Neuronal stem cell (in vitro differentiated cells): Measurements from ENCODE around the gene FAR1.

Experiments
- DNase-seq: peaks from one replicate; pipeline ENCODE4 v3.0.0-alpha.2; 2013; ENCODE audit warnings: low spot score
- H2AFZ ChIP-seq: one replicate; pipeline ENCODE4 v1.6.1; 2013; ENCODE audit warnings: mild to moderate bottlenecking, low read length, inconsistent platforms
- H2AK5ac ChIP-seq: 2 replicates; pipeline ENCODE4 v1.6.1; 2013; ENCODE audit warnings: low read depth, mild to moderate bottlenecking, inconsistent platforms, low read length, moderate library complexity, mixed read lengths
- H2BK120ac ChIP-seq: 2 replicates; pipeline ENCODE4 v1.6.1; 2013; ENCODE audit warnings: low read depth, mild to moderate bottlenecking, inconsistent platforms, low read length, moderate library complexity, mixed read lengths
- H2BK12ac ChIP-seq: one replicate; pipeline ENCODE4 v1.6.1; 2013; ENCODE audit warnings: low read length, inconsistent platforms
- H2BK15ac ChIP-seq: 2 replicates; pipeline ENCODE4 v1.6.1; 2013; ENCODE audit warnings: mild to moderate bottlenecking, low read length, inconsistent platforms, mixed read lengths
- H2BK5ac ChIP-seq: one replicate; pipeline ENCODE4 v1.6.1; 2013; ENCODE audit warnings: inconsistent platforms, mild to moderate bottlenecking, low read length, moderate library complexity
- H3K14ac ChIP-seq: one replicate; pipeline ENCODE4 v1.6.1; 2013; ENCODE audit warnings: low read length, inconsistent platforms
- H3K18ac ChIP-seq: 2 replicates; pipeline ENCODE4 v1.6.1; 2013; ENCODE audit warnings: low read length, inconsistent platforms
- H3K23ac ChIP-seq: 2 replicates; pipeline ENCODE4 v1.6.1; 2013; ENCODE audit warnings: low read depth, mild to moderate bottlenecking, mixed read lengths, low read length, inconsistent platforms; ENCODE audit not compliant: poor library complexity
- H3K27ac ChIP-seq: replicated peaks from 3 replicates; pipeline ENCODE4 v1.5.1; 2013; ENCODE audit warnings: low read length, inconsistent platforms
- H3K27me3 ChIP-seq, 3 experiments: 2 replicates each; pipeline ENCODE4 v1.6.1; 2013; ENCODE audit warnings: low read length in 3 of 3, mild to moderate bottlenecking in 2 of 3, inconsistent platforms in 1 of 3, low read depth in 1 of 3, mixed read lengths in 1 of 3, moderate library complexity in 1 of 3; ENCODE audit not compliant: control insufficient read depth in 3 of 3, insufficient read depth in 3 of 3
- H3K36me3 ChIP-seq, 2 donors: replicated peaks in 1 of 2; 2 replicates each; pipeline ENCODE4 v1.6.1; 2013; ENCODE audit warnings: low read length in 2 of 2; ENCODE audit not compliant: control insufficient read depth in 2 of 2, insufficient read depth in 2 of 2
- H3K4ac ChIP-seq: 2 replicates; pipeline ENCODE4 v1.6.1; 2013; ENCODE audit warnings: inconsistent platforms, mild to moderate bottlenecking, low read length, moderate library complexity
- H3K4me1 ChIP-seq, 2 donors: 1 replicate in 1 of 2; 2 replicates in 1 of 2; pipeline ENCODE4 v1.6.1; 2013; ENCODE audit warnings: low read length in 2 of 2, low read depth in 1 of 2; ENCODE audit not compliant: control insufficient read depth in 2 of 2, insufficient read depth in 1 of 2
- H3K4me2 ChIP-seq: one replicate; pipeline ENCODE4 v1.6.1; 2013; ENCODE audit warnings: mild to moderate bottlenecking, low read length, inconsistent platforms; ENCODE audit not compliant: insufficient read depth, poor library complexity, severe bottlenecking
- H3K4me3 ChIP-seq, 2 donors: 2 replicates each; pipeline ENCODE4 v1.5.1; 2013; ENCODE audit warnings: low read length in 2 of 2, mild to moderate bottlenecking in 2 of 2, inconsistent platforms in 1 of 2, moderate library complexity in 1 of 2
- H3K79me1 ChIP-seq: one replicate; pipeline ENCODE4 v1.6.1; 2013; ENCODE audit warnings: low read depth, mild to moderate bottlenecking, inconsistent platforms, low read length, moderate library complexity
- H3K9ac ChIP-seq: one replicate; pipeline ENCODE4 v1.6.1; 2013; ENCODE audit warnings: mild to moderate bottlenecking, low read depth, low read length, inconsistent platforms; ENCODE audit not compliant: poor library complexity
- H3K9me3 ChIP-seq, 2 donors: replicated peaks in 1 of 2; 2 replicates each; pipeline versions ENCODE3 to v1.6.1; 2013; ENCODE audit warnings: low read length in 2 of 2, mild to moderate bottlenecking in 2 of 2, inconsistent platforms in 1 of 2, low read depth in 1 of 2, mixed read lengths in 1 of 2, moderate library complexity in 1 of 2; ENCODE audit not compliant: control insufficient read depth in 2 of 2, insufficient read depth in 1 of 2
- H4K8ac ChIP-seq: one replicate; pipeline ENCODE4 v1.6.1; 2013; ENCODE audit warnings: low read depth, mild to moderate bottlenecking, inconsistent platforms, low read length, moderate library complexity
- H4K91ac ChIP-seq: one replicate; pipeline ENCODE4 v1.6.1; 2013; ENCODE audit warnings: low read length, low read depth, mild to moderate bottlenecking, inconsistent platforms; ENCODE audit not compliant: poor library complexity
- WGBS, 2 donors: extraction: QIAGEN DNeasy Blood & Tissue Kit; methylation state at CpG; one replicate each; pipeline ENCODE4 v1.1.7; 2013; ENCODE audit warnings: missing lambda C conversion rate in 2 of 2, mixed read lengths in 1 of 2; ENCODE audit not compliant: insufficient read length in 2 of 2, insufficient replicate concordance in 1 of 2; ENCODE audit errors: extremely low coverage in 2 of 2; 5-methylcytosine and 5-hydroxymethylcytosine counted together

The FAR1 gene

DNA sequence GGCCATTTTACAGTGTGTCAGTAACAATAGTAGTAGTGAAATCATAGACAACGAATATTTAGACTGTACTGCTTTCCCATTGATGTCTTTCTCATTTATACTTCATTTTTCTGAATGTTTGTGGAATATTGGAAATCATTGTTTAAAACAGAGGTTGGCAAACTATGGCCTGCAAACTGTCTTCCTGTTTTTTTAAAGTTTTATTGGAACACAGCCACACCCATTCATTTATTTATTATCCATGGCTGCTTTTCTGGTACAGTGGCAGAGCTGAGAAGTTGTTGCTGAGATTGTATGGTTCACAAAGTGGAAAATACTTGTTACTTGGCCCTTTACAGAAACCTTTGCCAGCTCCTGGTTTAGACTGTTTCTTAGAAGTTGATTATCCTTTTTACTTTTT lies 13.7 kb downstream of the FAR1 start:
- no peak overlapping the region for H2BK12ac ChIP-seq
- no peak overlapping the region for H2AFZ ChIP-seq
- H2AK5ac ChIP-seq: no peak overlapping the region
- no peak overlapping the region for H2BK120ac ChIP-seq
- no peak overlapping the region for H2BK15ac ChIP-seq
- no peak overlapping the region for H3K23ac ChIP-seq
- DNase-seq: no peak
- no peak overlapping the region for H2BK5ac ChIP-seq
- H3K4ac ChIP-seq: no peak overlapping the region
- no CpG with 5 or more reads among the region's 1 CpG for WGBS, 2 donors
- H3K27me3 ChIP-seq: no peaks in the 10 kb centered on the region
- no peak overlapping the region for H4K91ac ChIP-seq
- H3K79me1 ChIP-seq: peaks cover 2% of the 10 kb centered on the region
- no peak overlapping the region for H4K8ac ChIP-seq
- peaks cover 0 to 3% of the 10 kb centered on the region in 2 donors for H3K9me3 ChIP-seq
- H3K14ac ChIP-seq: no peak overlapping the region
- H3K4me1 ChIP-seq: peaks cover 0 to 6% of the 10 kb centered on the region in 2 donors
- no peak overlapping the region for H3K4me2 ChIP-seq
- H3K27ac ChIP-seq: no peak overlapping the region
- no peak overlapping the region for H3K9ac ChIP-seq
- no peak overlapping the region for H3K18ac ChIP-seq
- H3K36me3 ChIP-seq: peaks cover under 1 to 3% of the 10 kb centered on the region in 2 donors
- H3K4me3 ChIP-seq: no peak overlapping the region

DNA sequence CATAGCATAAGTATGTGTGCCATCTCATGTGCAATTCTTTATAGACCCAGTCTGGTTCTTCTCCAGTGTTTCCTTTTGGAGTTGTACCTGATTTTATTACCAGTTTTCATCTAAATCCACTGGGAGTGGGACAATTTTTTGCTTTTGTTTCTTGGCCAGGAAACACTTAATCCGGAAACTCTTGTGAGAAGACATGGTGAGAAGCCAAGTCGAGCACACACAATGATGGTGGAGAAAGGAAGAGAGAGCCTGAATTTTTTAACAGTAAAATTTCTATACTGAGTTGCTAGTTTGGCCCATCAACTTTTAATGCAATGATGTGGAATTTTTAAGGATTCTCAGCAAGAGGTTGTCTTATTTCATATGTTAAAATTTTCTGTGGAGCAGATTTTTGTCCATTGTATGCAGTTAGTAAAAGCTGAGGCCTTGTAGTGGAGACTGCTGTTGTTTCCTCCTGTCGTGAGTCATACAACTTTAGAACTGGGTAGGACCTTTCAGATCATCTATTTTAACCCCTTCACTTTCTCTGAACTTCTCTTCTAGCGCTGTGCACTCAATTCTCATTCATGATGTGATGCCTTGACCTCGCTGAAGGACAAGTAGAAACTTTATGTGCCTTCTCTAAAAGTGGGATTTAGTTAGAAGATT lies 17.1 kb downstream of the FAR1 start:
- H2BK15ac ChIP-seq: no peak overlapping the region
- no peak overlapping the region for H4K91ac ChIP-seq
- H3K4me3 ChIP-seq: no peak overlapping the region
- no peak overlapping the region for H3K18ac ChIP-seq
- no peak overlapping the region for H3K4ac ChIP-seq
- H2BK12ac ChIP-seq: no peak overlapping the region
- H2BK5ac ChIP-seq: no peak overlapping the region
- H3K9ac ChIP-seq: no peak overlapping the region
- H3K79me1 ChIP-seq: no peaks in the 10 kb centered on the region
- H3K27ac ChIP-seq: no peak overlapping the region
- no peak overlapping the region for H3K4me2 ChIP-seq
- H3K27me3 ChIP-seq: no peaks in the 10 kb centered on the region
- peaks cover 0 to 6% of the 10 kb centered on the region in 2 donors for H3K4me1 ChIP-seq
- no peak overlapping the region for H3K23ac ChIP-seq
- no peak overlapping the region for H2AK5ac ChIP-seq
- H3K9me3 ChIP-seq: no peaks in the 10 kb centered on the region
- H2AFZ ChIP-seq: no peak overlapping the region
- WGBS, 2 donors: no CpG with 5 or more reads among the region's 5 CpGs
- no peak overlapping the region for H2BK120ac ChIP-seq
- DNase-seq: no peak
- H3K36me3 ChIP-seq: peaks cover 2 to 3% of the 10 kb centered on the region in 2 donors
- H3K14ac ChIP-seq: no peak overlapping the region
- H4K8ac ChIP-seq: no peak overlapping the region

GRCh38 chr11:13686776-13687175 lies 18.3 kb downstream of the FAR1 start:
- Histone ChIP-seq H2BK12ac (no peak overlapping the region), H2AK5ac (no peak overlapping the region), H3K4me2 (no peak overlapping the region), H2BK120ac (no peak overlapping the region), H3K14ac (no peak overlapping the region), H3K9ac (no peak overlapping the region), H3K27me3 (no peaks in the 10 kb centered on the region), H3K4ac (no peak overlapping the region), H2BK15ac (no peak overlapping the region), H3K9me3 (peaks cover 0 to 4% of the 10 kb centered on the region in 2 donors), H2AFZ (no peak overlapping the region), H3K4me3 (no peak overlapping the region), H4K8ac (no peak overlapping the region), H3K79me1 (no peaks in the 10 kb centered on the region), H3K4me1 (peaks cover 0 to 6% of the 10 kb centered on the region in 2 donors), H4K91ac (no peak overlapping the region), H3K36me3 (peaks cover 2 to 7% of the 10 kb centered on the region in 2 donors), H2BK5ac (no peak overlapping the region), H3K18ac (no peak overlapping the region), H3K27ac (no peak overlapping the region), H3K23ac (no peak overlapping the region)
- no peak for DNase-seq
- no CpG with 5 or more reads among the region's 1 CpG for WGBS, 2 donors

DNA sequence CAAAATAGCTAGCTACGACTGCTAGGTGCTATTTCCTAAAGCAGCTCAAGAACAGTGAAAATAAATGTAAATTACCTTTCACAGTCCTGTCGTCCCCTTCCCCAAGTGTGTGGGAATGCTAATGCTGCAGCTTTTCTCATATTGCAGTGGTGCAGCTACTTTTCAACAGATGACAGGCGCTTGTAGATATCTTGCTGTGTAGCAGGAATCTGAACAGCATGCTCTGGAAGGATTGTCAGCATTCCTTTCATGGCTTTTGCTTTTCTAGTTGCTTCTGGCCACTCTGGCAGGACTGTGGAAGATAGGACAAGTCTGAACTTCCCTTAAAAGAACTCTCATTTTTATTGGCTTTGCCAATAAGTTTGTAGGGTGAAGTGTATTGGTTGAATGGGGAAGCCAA lies 18.8 kb downstream of the FAR1 start:
- Histone ChIP-seq H3K4me1 (peaks cover 0 to 6% of the 10 kb centered on the region in 2 donors), H3K4me2 (no peak overlapping the region), H3K27ac (no peak overlapping the region), H4K91ac (no peak overlapping the region), H3K4ac (no peak overlapping the region), H2BK120ac (no peak overlapping the region), H4K8ac (no peak overlapping the region), H2BK5ac (no peak overlapping the region), H3K9ac (no peak overlapping the region), H3K27me3 (no peaks in the 10 kb centered on the region), H3K18ac (no peak overlapping the region), H2BK15ac (no peak overlapping the region), H2AFZ (no peak overlapping the region), H3K36me3 (peaks cover 2 to 7% of the 10 kb centered on the region in 2 donors), H3K9me3 (peaks cover 0 to 4% of the 10 kb centered on the region in 2 donors), H3K79me1 (no peaks in the 10 kb centered on the region), H3K14ac (no peak overlapping the region), H3K4me3 (no peak overlapping the region), H3K23ac (no peak overlapping the region), H2BK12ac (no peak overlapping the region), H2AK5ac (no peak overlapping the region)
- no peak for DNase-seq
- no CpG with 5 or more reads among the region's 3 CpGs for WGBS, 2 donors
